Karpas-422 (cell line): ENCODE results near the gene CYB5B. TPM values are rescaled to one million over a fixed set of nuclear protein-coding genes. Genes with fewer than 3 reads are reported as not detected.

Experiments used
- DNase-seq: peaks from one replicate; pipeline ENCODE4 v3.0.0-alpha.2; 2015
- H2AFZ ChIP-seq: fragments of 200-600 bp; sonication (generic); 2 replicates; pipeline ENCODE4 v1.6.1; 2014; ENCODE audit warnings: antibody characterized with exemption, low read length, mixed read lengths
- H3K27ac ChIP-seq: fragments of 200-600 bp; sonication (generic); 2 replicates; pipeline ENCODE4 v1.5.1; 2014; ENCODE audit warnings: mild to moderate bottlenecking, low read length, moderate library complexity
- H3K27me3 ChIP-seq: fragments of 200-600 bp; sonication (generic); 2 replicates; pipeline ENCODE4 v1.6.1; 2014; ENCODE audit warnings: low read length, mixed read lengths
- H3K36me3 ChIP-seq: fragments of 200-600 bp; sonication (generic); 2 replicates; pipeline ENCODE4 v1.6.1; 2014; ENCODE audit warnings: low read length, mixed read lengths; ENCODE audit not compliant: insufficient read depth
- H3K4me1 ChIP-seq: fragments of 200-600 bp; sonication (generic); 2 replicates; pipeline ENCODE4 v1.6.1; 2014; ENCODE audit warnings: mild to moderate bottlenecking, low read length, mixed read lengths
- H3K4me2 ChIP-seq: fragments of 200-600 bp; sonication (generic); 2 replicates; pipeline ENCODE4 v1.6.1; 2014; ENCODE audit warnings: low read length, low read depth, mild to moderate bottlenecking; ENCODE audit not compliant: poor library complexity, severe bottlenecking
- H3K4me3 ChIP-seq: fragments of 200-600 bp; sonication (generic); 2 replicates; pipeline ENCODE4 v1.5.1; 2014; ENCODE audit warnings: mild to moderate bottlenecking, antibody characterized with exemption, low read length, mixed read lengths
- H3K79me2 ChIP-seq: fragments of 200-600 bp; sonication (generic); 2 replicates; pipeline ENCODE4 v1.6.1; 2014; ENCODE audit warnings: mild to moderate bottlenecking, low read length, mixed read lengths
- H3K9ac ChIP-seq: fragments of 200-600 bp; sonication (generic); 2 replicates; pipeline ENCODE4 v1.6.0; 2014; ENCODE audit warnings: low read length
- H3K9me2 ChIP-seq: fragments of 200-600 bp; sonication (generic), shearing (Covaris generic); replicated peaks from 2 replicates; pipeline ENCODE4 v1.6.0; 2014; ENCODE audit warnings: mild to moderate bottlenecking, low read length, moderate library complexity; ENCODE audit not compliant: insufficient read depth
- H3K9me3 ChIP-seq: fragments of 300-700, 200-600 bp; sonication (generic); 2 replicates; pipeline ENCODE4 v1.6.1; 2014; ENCODE audit warnings: low read length, mixed read lengths
- H4K20me1 ChIP-seq: fragments of 200-600 bp; sonication (generic); 2 replicates; pipeline ENCODE4 v1.6.1; 2014; ENCODE audit warnings: mild to moderate bottlenecking, antibody characterized with exemption, low read length, low read depth; ENCODE audit not compliant: insufficient read depth
- total RNA-seq: library from RNA; depleted of rRNA; stranded (reverse); fragments of >200 nt; shearing (Covaris generic); gene quantifications from 2 replicates; pipeline ENCODE4 v1.2.3, GENCODE V29; 2014; ENCODE audit warnings: low replicate concordance

CYB5B gene
- total RNA-seq, 1 experiment from 2014 or later: 194 TPM

DNA sequence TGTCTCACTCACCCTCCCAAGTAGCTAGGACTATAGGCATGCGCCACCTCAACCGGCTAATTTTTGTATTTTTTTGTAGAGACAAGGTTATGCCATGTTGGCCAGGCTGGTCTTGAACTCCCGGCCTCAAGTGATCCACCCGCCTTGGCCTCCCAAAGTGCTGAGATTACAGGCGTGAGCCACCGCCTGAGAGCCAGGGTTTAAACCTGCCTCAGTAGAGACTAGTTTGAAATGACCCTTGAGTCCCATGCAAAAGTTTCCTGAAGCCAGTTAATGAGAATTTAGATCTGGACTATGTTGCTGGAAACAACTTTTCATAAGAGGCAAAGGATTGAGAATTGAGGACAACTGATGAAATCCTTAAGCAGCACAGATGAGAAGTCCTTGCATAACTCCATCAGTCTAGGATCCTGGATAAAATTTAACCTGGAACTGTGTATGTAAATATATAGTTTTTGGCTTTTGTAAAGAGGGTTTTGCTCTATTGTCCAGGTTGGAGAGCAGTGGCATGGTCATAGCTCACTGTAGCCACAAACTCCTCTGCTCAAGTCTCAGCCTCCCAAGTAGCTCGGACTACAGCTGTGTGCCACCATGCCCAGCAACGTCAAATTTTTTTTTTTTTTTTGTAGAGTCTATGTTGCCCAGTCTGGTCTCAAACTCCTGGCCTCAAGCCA lies 43.2 kb downstream of the CYB5B start:
- Histone ChIP-seq H3K9me2 (no peaks in the 10 kb centered on the region), H4K20me1 (no peaks in the 10 kb centered on the region), H3K4me1 (peaks cover 13% of the 10 kb centered on the region; the same call in 1 of the 2 replicates), H3K27ac (no peak overlapping the region), H3K4me2 (no peak overlapping the region), H2AFZ (no peak overlapping the region), H3K36me3 (peaks cover 20% of the 10 kb centered on the region; the same call in 1 of the 2 replicates), H3K9me3 (no peaks in the 10 kb centered on the region), H3K79me2 (no peaks in the 10 kb centered on the region), H3K9ac (no peak overlapping the region), H3K27me3 (no peaks in the 10 kb centered on the region), H3K4me3 (no peak overlapping the region)
- no peak for DNase-seq

DNA sequence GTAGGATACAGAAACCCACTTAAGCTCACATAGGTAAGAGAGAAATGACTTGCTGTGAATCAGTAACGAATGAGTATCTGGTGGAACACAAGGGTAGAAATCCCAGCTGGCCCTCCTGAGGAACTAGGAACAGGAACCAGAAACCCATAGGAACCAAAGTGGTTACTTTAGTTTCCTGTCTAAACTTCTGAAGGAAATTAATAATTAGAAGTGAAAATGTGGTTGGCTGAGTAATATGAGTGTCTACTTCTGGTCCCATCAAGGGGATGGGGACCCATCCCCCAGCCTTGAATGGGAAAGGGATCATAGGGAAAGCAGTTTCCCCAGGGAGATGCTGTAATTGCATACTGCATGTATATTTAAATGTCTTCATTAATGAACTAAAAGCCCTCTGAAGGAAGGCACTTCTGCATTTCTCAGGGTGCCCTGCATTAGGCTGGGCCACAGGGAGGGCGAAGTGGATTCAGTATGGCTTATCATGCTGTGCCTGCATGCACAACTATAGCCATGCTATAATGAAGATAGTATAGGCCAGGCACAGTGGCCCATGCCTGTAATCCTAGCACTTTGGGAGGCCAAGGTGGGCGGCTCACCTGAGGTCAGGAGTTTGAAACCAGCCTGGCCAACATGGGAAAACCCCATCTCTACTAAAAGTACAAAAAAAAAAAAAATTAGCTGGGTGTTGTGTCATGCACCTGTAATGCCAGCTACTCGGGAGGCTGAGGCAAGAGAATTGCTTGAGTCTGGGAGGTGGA lies 45.6 kb downstream of the CYB5B start:
- H3K4me1 ChIP-seq: peaks cover 13% of the 10 kb centered on the region; the same call in 1 of the 2 replicates
- no peaks in the 10 kb centered on the region for H3K9me3 ChIP-seq
- no peaks in the 10 kb centered on the region for H3K79me2 ChIP-seq
- no peaks in the 10 kb centered on the region for H4K20me1 ChIP-seq
- peaks cover 5% of the 10 kb centered on the region; the same call in 1 of the 2 replicates for H3K36me3 ChIP-seq
- no peak for DNase-seq
- no peak overlapping the region for H3K9ac ChIP-seq
- H3K9me2 ChIP-seq: no peaks in the 10 kb centered on the region
- no peaks in the 10 kb centered on the region for H3K27me3 ChIP-seq
- no peak overlapping the region for H3K4me2 ChIP-seq
- no peak overlapping the region for H2AFZ ChIP-seq
- H3K4me3 ChIP-seq: no peak overlapping the region
- no peak overlapping the region for H3K27ac ChIP-seq

DNA sequence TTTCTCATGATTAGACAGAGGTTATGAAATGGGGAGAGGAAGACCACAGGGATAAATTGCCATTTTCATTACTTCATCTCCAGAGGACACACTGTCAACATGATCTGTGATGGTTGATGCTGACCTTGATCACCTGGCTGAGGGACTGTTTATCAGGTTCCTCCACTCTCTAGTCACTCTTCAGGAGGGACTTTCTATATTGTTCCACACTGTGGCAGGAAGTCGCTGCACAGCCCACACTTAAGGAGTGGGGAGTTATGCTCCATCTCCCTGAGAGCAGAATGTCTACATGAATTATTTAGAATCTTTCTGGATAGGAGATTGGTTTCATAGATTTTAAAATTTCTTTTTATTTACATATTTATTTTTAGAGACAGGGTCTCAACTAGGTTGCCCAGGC lies 46.7 kb downstream of the CYB5B start:
- Histone ChIP-seq H3K9me2 (no peaks in the 10 kb centered on the region), H3K36me3 (peaks cover 5% of the 10 kb centered on the region; the same call in 1 of the 2 replicates), H3K9me3 (no peaks in the 10 kb centered on the region), H2AFZ (no peak overlapping the region), H3K27me3 (no peaks in the 10 kb centered on the region), H3K4me1 (peaks cover 13% of the 10 kb centered on the region; the same call in 1 of the 2 replicates), H3K4me3 (no peak overlapping the region), H4K20me1 (no peaks in the 10 kb centered on the region), H3K79me2 (no peaks in the 10 kb centered on the region), H3K4me2 (no peak overlapping the region), H3K27ac (no peak overlapping the region), H3K9ac (no peak overlapping the region)
- no peak for DNase-seq

DNA sequence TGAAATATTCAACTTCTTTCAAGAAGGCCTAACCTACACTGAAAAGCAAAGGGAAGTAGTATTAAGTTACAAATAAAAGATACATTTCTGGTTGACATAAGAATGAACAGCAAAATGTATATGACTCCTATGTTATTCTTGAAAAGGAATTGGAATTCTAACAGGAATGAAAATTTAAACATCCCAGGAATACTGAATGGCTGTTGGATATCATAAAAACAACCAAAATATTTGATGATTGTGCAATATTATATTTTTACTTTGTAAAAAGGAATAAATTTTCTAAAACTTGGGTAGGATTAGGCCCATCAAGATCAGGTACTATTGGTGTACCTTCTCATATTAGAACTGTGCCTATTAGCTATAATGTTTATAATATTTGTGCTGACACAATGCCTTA lies 50.0 kb downstream of the CYB5B start:
- no peaks in the 10 kb centered on the region for H3K79me2 ChIP-seq
- no peaks in the 10 kb centered on the region for H3K9me3 ChIP-seq
- H3K36me3 ChIP-seq: no peaks in the 10 kb centered on the region
- H3K4me1 ChIP-seq: peaks cover 6% of the 10 kb centered on the region; the same call in 1 of the 2 replicates
- H3K27me3 ChIP-seq: no peaks in the 10 kb centered on the region
- H4K20me1 ChIP-seq: no peaks in the 10 kb centered on the region
- no peaks in the 10 kb centered on the region for H3K9me2 ChIP-seq
- H3K4me3 ChIP-seq: no peak overlapping the region
- no peak for DNase-seq
- no peak overlapping the region for H3K27ac ChIP-seq
- no peak overlapping the region for H3K9ac ChIP-seq
- no peak overlapping the region for H2AFZ ChIP-seq
- H3K4me2 ChIP-seq: no peak overlapping the region

DNA sequence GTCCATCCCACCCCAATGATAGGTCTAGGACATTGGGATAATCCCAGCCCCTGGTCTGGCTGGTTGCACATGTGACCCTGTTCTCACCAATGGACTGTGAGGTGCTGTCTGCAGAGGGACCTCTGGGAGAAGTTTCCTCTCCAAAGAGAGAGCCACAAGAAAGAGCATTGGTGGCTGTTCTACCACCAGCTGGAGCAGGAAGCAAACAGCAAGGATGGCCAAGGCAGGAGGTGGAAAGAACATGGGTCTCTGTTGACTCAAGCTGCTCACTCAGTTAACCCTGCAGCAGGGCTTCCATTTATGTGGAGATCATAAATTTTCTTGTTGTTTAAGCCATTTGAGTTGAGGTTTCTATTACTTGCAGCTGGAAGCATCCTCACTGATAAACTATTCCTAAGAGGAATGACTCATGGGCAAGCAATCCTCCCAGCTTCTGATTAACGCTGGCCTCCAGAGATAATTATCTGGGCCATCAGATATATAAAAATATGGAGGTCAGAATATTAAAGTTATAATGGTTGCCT lies 52.6 kb downstream of the CYB5B start:
- no peaks in the 10 kb centered on the region for H3K9me3 ChIP-seq
- H3K9me2 ChIP-seq: no peaks in the 10 kb centered on the region
- no peaks in the 10 kb centered on the region for H3K27me3 ChIP-seq

DNA sequence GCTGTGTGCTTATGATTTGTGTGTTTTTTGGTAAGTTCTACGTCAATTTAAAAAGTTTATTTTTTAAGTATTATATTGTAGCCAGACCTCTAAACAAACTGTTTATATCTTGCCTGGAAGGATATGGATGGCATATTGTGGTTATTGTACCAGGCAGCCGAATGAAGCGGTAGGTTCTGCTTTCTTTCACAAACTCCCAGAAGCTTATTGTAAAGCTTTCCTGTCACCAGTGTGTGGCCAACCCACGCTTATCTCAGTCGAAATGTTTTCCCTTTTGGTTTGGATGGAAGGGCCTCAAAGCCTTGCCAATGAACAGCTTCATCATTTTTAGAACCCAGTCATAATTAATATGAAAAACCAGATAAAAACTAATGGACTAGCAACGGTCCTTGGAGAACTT lies 53.1 kb downstream of the CYB5B start:
- Histone ChIP-seq H3K4me2 (no peak overlapping the region), H2AFZ (no peak overlapping the region), H3K4me3 (no peak overlapping the region), H3K9me3 (no peaks in the 10 kb centered on the region), H3K27ac (no peak overlapping the region), H3K9me2 (no peaks in the 10 kb centered on the region), H3K4me1 (no peaks in the 10 kb centered on the region), H3K36me3 (no peaks in the 10 kb centered on the region), H4K20me1 (no peaks in the 10 kb centered on the region), H3K79me2 (no peaks in the 10 kb centered on the region), H3K9ac (no peak overlapping the region), H3K27me3 (no peaks in the 10 kb centered on the region)
- no peak for DNase-seq

More for the DNA sequence above, 52.6 kb downstream of the CYB5B start:
- H3K4me2 ChIP-seq: no peak overlapping the region
- no peaks in the 10 kb centered on the region for H3K36me3 ChIP-seq
- no peak overlapping the region for H3K9ac ChIP-seq
- H3K79me2 ChIP-seq: no peaks in the 10 kb centered on the region
- H3K27ac ChIP-seq: no peak overlapping the region
- H2AFZ ChIP-seq: no peak overlapping the region
- no peaks in the 10 kb centered on the region for H3K4me1 ChIP-seq
- DNase-seq: no peak
- no peak overlapping the region for H3K4me3 ChIP-seq
- no peaks in the 10 kb centered on the region for H4K20me1 ChIP-seq

DNA sequence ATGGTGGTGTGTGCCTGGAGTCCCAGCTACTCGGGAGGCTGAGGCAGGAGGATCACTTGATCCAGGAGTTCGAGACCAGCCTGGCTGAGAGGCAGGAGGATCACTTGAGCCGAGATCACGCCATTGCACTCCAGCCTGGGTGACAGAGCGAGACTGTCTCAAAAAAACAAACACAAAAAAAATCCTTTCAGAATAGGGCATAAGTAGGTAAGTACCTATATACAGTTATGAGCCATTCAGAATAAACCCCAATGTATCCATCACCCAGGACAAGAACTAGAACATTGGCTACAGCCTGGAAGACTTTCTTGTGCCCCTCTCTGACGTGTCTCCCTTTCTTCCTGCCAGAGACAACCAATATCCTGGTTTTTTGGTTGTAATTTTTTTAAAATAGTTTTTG lies 54.3 kb downstream of the CYB5B start:
- H3K4me1 ChIP-seq: no peaks in the 10 kb centered on the region
- no peaks in the 10 kb centered on the region for H3K9me2 ChIP-seq
- H3K9ac ChIP-seq: no peak overlapping the region
- H3K4me2 ChIP-seq: no peak overlapping the region
- H3K4me3 ChIP-seq: no peak overlapping the region
- DNase-seq: no peak
- H4K20me1 ChIP-seq: no peaks in the 10 kb centered on the region
- H3K27ac ChIP-seq: no peak overlapping the region
- H3K9me3 ChIP-seq: no peaks in the 10 kb centered on the region
- no peak overlapping the region for H2AFZ ChIP-seq
- H3K36me3 ChIP-seq: no peaks in the 10 kb centered on the region
- no peaks in the 10 kb centered on the region for H3K79me2 ChIP-seq
- no peaks in the 10 kb centered on the region for H3K27me3 ChIP-seq

DNA sequence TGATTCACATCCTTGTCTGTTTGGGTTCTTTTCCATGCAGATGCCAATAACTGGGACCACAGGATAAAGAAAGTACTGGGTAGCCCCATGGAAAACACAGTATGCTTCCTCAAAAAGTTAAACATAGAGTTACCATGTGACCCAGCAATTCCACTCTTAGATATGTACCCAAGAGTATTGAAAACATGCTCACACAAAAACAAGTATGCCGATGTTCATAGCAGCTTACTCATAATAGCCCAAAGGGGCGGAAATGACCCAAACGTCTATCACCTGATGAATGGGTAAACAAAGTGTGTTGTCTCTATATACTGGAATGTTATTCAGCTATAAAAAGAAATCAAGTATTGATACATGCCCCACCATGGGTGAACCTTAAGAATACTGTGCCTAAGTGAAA lies 55.4 kb downstream of the CYB5B start:
- no peaks in the 10 kb centered on the region for H3K9me2 ChIP-seq
- H3K9ac ChIP-seq: no peak overlapping the region
- no peak overlapping the region for H3K4me3 ChIP-seq
- H4K20me1 ChIP-seq: no peaks in the 10 kb centered on the region
- H3K27me3 ChIP-seq: no peaks in the 10 kb centered on the region
- H3K9me3 ChIP-seq: no peaks in the 10 kb centered on the region
- H3K36me3 ChIP-seq: no peaks in the 10 kb centered on the region
- DNase-seq: no peak
- no peak overlapping the region for H3K27ac ChIP-seq
- no peak overlapping the region for H2AFZ ChIP-seq
- no peak overlapping the region for H3K4me2 ChIP-seq
- no peaks in the 10 kb centered on the region for H3K4me1 ChIP-seq
- H3K79me2 ChIP-seq: no peaks in the 10 kb centered on the region
